HEK293 (cell line): ENCODE measurements around the gene CABP4.

ENCODE experiments used
- CTCF ChIA-PET: fragments of 350-600 bp; formaldehyde crosslinking; extraction: SDS; loops from one replicate; lab custom pipeline; 2021; ENCODE audit warnings: antibody characterized with exemption; lab: Yijun Ruan, JAX
- POLR2A ChIA-PET: fragments of 300-600 bp; formaldehyde crosslinking; extraction: SDS; loops from one replicate; lab custom pipeline; 2020; ENCODE audit warnings: antibody characterized with exemption, inconsistent platforms; lab: Yijun Ruan, JAX
- H3K27ac ChIP-seq: fragments of 200-500 bp; sonication (Bioruptor generic); 2 replicates; pipeline ENCODE4 v1.5.1; 2014; ENCODE audit warnings: low read depth, low read length, control low read depth, inconsistent platforms; ENCODE audit errors: extremely low read depth
- H3K36me3 ChIP-seq, 2 experiments: fragments of 200-500 bp in 1 of 2; sonication (Bioruptor generic) in 1 of 2; 1 replicate in 1 of 2; 2 replicates in 1 of 2; pipeline ENCODE4 v1.5.1; 2014 to 2017; ENCODE audit warnings: inconsistent platforms in 2 of 2, low read length in 2 of 2; ENCODE audit not compliant: control insufficient read depth in 2 of 2, insufficient read depth in 1 of 2
- H3K4me1 ChIP-seq: fragments of 200-500 bp; sonication (Bioruptor generic); 2 replicates; pipeline ENCODE4 v1.5.1; 2014; ENCODE audit warnings: mild to moderate bottlenecking, low read length, inconsistent platforms; ENCODE audit not compliant: control insufficient read depth, insufficient read depth
- H3K4me3 ChIP-seq: 2 replicates; pipeline ENCODE4 v1.5.1; 2011; ENCODE audit warnings: low read depth, mild to moderate bottlenecking, control low read depth, low read length, moderate library complexity
- H3K9me3 ChIP-seq: fragments of 200-500 bp; sonication (Bioruptor generic); 2 replicates; pipeline ENCODE4 v1.5.1; 2014; ENCODE audit warnings: low read depth, low read length, inconsistent platforms; ENCODE audit not compliant: control insufficient read depth, insufficient read depth
- ATF2 ChIP-seq: fragments of 450-650 bp; formaldehyde crosslinking; IDR thresholded peaks from 2 replicates; pipeline ENCODE4 v1.5.1; 2016; ENCODE audit warnings: missing biosample characterization, missing genetic modification characterization, low read depth
- BCL11B ChIP-seq: fragments of 450-650 bp; formaldehyde crosslinking; IDR thresholded peaks from 2 replicates; pipeline ENCODE4 v1.5.1; 2016; ENCODE audit warnings: low read depth, missing biosample characterization, missing genetic modification characterization
- EGR2 ChIP-seq: fragments of 450-650 bp; formaldehyde crosslinking; IDR thresholded peaks from 2 replicates; pipeline ENCODE4 v1.5.1; 2016; ENCODE audit warnings: low read depth, missing biosample characterization, missing genetic modification characterization
- GLIS1 ChIP-seq: fragments of 450-650 bp; formaldehyde crosslinking; IDR thresholded peaks from 2 replicates; pipeline ENCODE4 v1.5.1; 2016; ENCODE audit warnings: missing biosample characterization, missing genetic modification characterization
- GLIS2 ChIP-seq: fragments of 450-650 bp; formaldehyde crosslinking; IDR thresholded peaks from 2 replicates; pipeline ENCODE4 v1.5.1; 2016; ENCODE audit warnings: missing biosample characterization, missing genetic modification characterization
- PRDM2 ChIP-seq: fragments of 450-650 bp; formaldehyde crosslinking; IDR thresholded peaks from 2 replicates; pipeline ENCODE4 v1.5.1; 2016; ENCODE audit warnings: missing biosample characterization, missing genetic modification characterization, borderline replicate concordance
- SALL2 ChIP-seq: fragments of 450-650 bp; formaldehyde crosslinking; IDR thresholded peaks from 2 replicates; pipeline ENCODE4 v1.5.0; 2017; ENCODE audit warnings: missing biosample characterization, mild to moderate bottlenecking, missing genetic modification characterization, borderline replicate concordance
- ZBTB20 ChIP-seq: fragments of 450-650 bp; formaldehyde crosslinking; IDR thresholded peaks from 2 replicates; pipeline ENCODE4 v1.5.1; 2016; ENCODE audit warnings: missing biosample characterization, missing genetic modification characterization
- ZBTB49 ChIP-seq: fragments of 450-650 bp; formaldehyde crosslinking; IDR thresholded peaks from 2 replicates; pipeline ENCODE4 v1.5.1; 2016; ENCODE audit warnings: missing biosample characterization, missing genetic modification characterization, low read depth
- ZFHX2 ChIP-seq: fragments of 450-650 bp; formaldehyde crosslinking; conservative IDR thresholded peaks from 2 replicates; pipeline ENCODE4 v1.5.1; 2016; ENCODE audit warnings: missing biosample characterization, missing genetic modification characterization
- ZFP41 ChIP-seq: fragments of 450-650 bp; formaldehyde crosslinking; IDR thresholded peaks from 2 replicates; pipeline ENCODE4 v1.5.1; 2016; ENCODE audit warnings: missing biosample characterization, missing genetic modification characterization, borderline replicate concordance
- ZNF121 ChIP-seq: fragments of 450-650 bp; formaldehyde crosslinking; IDR thresholded peaks from 2 replicates; pipeline ENCODE4 v1.5.1; 2016; ENCODE audit warnings: missing biosample characterization, missing genetic modification characterization
- ZNF133 ChIP-seq: fragments of 450-650 bp; formaldehyde crosslinking; IDR thresholded peaks from 2 replicates; pipeline ENCODE4 v1.5.1; 2016; ENCODE audit warnings: missing biosample characterization, missing genetic modification characterization
- ZNF138 ChIP-seq: fragments of 450-650 bp; formaldehyde crosslinking; IDR thresholded peaks from 2 replicates; pipeline ENCODE4 v1.5.1; 2016; ENCODE audit warnings: missing biosample characterization, missing genetic modification characterization, borderline replicate concordance
- ZNF266 ChIP-seq: fragments of 450-650 bp; formaldehyde crosslinking; IDR thresholded peaks from 2 replicates; pipeline ENCODE4 v1.5.1; 2016; ENCODE audit warnings: missing biosample characterization, missing genetic modification characterization, low read depth
- ZNF311 ChIP-seq: fragments of 450-650 bp; formaldehyde crosslinking; IDR thresholded peaks from 2 replicates; pipeline ENCODE4 v1.5.1; 2017; ENCODE audit warnings: missing biosample characterization, missing genetic modification characterization, borderline replicate concordance
- ZNF335 ChIP-seq: fragments of 450-650 bp; formaldehyde crosslinking; conservative IDR thresholded peaks from 2 replicates; pipeline ENCODE4 v1.5.1; 2016; ENCODE audit warnings: missing biosample characterization, missing genetic modification characterization
- ZNF354C ChIP-seq: fragments of 450-650 bp; formaldehyde crosslinking; IDR thresholded peaks from 2 replicates; pipeline ENCODE4 v1.5.1; 2016; ENCODE audit warnings: missing biosample characterization, missing genetic modification characterization, low read depth, borderline replicate concordance
- ZNF394 ChIP-seq: fragments of 450-650 bp; formaldehyde crosslinking; IDR thresholded peaks from 2 replicates; pipeline ENCODE4 v1.5.1; 2016; ENCODE audit warnings: missing biosample characterization, missing genetic modification characterization, mild to moderate bottlenecking, moderate library complexity, borderline replicate concordance
- ZNF558 ChIP-seq: fragments of 450-650 bp; formaldehyde crosslinking; IDR thresholded peaks from 2 replicates; pipeline ENCODE4 v1.5.1; 2016; ENCODE audit warnings: missing biosample characterization, missing genetic modification characterization
- ZNF600 ChIP-seq: fragments of 450-650 bp; formaldehyde crosslinking; IDR thresholded peaks from 2 replicates; pipeline ENCODE4 v1.5.1; 2016; ENCODE audit warnings: missing biosample characterization, missing genetic modification characterization
- ZNF658 ChIP-seq: fragments of 450-650 bp; formaldehyde crosslinking; IDR thresholded peaks from 2 replicates; pipeline ENCODE4; 2016; ENCODE audit warnings: missing biosample characterization, missing genetic modification characterization
- ZNF791 ChIP-seq: fragments of 450-650 bp; formaldehyde crosslinking; IDR thresholded peaks from 2 replicates; pipeline ENCODE4 v1.5.1; 2016; ENCODE audit warnings: missing biosample characterization, missing genetic modification characterization
- ZNF843 ChIP-seq: fragments of 450-650 bp; formaldehyde crosslinking; IDR thresholded peaks from 2 replicates; pipeline ENCODE4 v1.5.1; 2016; ENCODE audit warnings: missing biosample characterization, missing genetic modification characterization

The CABP4 gene

GRCh38 chr11:67419325-67420049 lies 35.7 kb upstream of the CABP4 start:
- TF ChIP-seq ZNF600 (tag by site-specific recombination) (peak; percentile 39; the same call in 1 of the 2 replicates), ZBTB49 (tag by site-specific recombination) (no peak), ZNF558 (tag by site-specific recombination) (no peak), ZNF121 (tag by site-specific recombination) (no peak)
- TF ChIP-seq, all 188 proteins: peak for 1
- H3K4me1 ChIP-seq = no peaks in the 10 kb centered on the region; the same call in 1 of the 2 replicates
- no peaks in the 10 kb centered on the region for H3K36me3 ChIP-seq
- CTCF ChIA-PET = interaction anchor here (0.6 to 1.9 kb wide), 5 partner anchors 8 to 210 kb away, joined by 3 to 8 read pairs (median 4); partner anchors contain the start of genes NUDT8 and PPP1CA
- H3K4me3 ChIP-seq = no peak overlapping the region
- no peak overlapping the region for H3K27ac ChIP-seq
- no peaks in the 10 kb centered on the region for H3K9me3 ChIP-seq
- POLR2A ChIA-PET = interaction anchor here (0.7 to 4.4 kb wide), 6 partner anchors 9 to 49 kb away, joined by 3 to 25 read pairs (median 5); partner anchors contain the start of genes CORO1B, PPP1CA and TMEM134

- Histone ChIP-seq H3K4me3 (no peak overlapping the region), H3K4me1 (no peaks in the 10 kb centered on the region; the same call in 1 of the 2 replicates), H3K27ac (peak overlapping the region; percentile 21; the same call in 1 of the 2 replicates), H3K9me3 (no peaks in the 10 kb centered on the region), H3K36me3 (no peaks in the 10 kb centered on the region)
- ChIA-PET POLR2A (interaction anchor here (0.5 to 4.4 kb wide), 9 partner anchors 10 to 66 kb away, joined by 3 to 25 read pairs (median 4); partner anchors contain the start of genes PPP1CA and TMEM134), CTCF (interaction anchor here (0.5 to 1.6 kb wide), 6 partner anchors 8 to 1375 kb away, joined by 3 to 5 read pairs (median 4); partner anchors contain the start of gene NUDT8)
- TF ChIP-seq ZNF658 (no peak), ZNF843 (tag by site-specific recombination) (no peak), PRDM2 (tag by site-specific recombination) (no peak), GLIS2 (tag by site-specific recombination) (peak; percentile 65), ATF2 (no peak), ZNF266 (tag by site-specific recombination) (no peak), ZBTB20 (no peak), ZFP41 (tag by site-specific recombination) (no peak), ZNF138 (tag by site-specific recombination) (no peak), ZNF133 (tag by site-specific recombination) (no peak), ZFHX2 (tag by site-specific recombination) (peak; percentile 53; the same call in 1 of the 2 replicates), ZNF335 (tag by site-specific recombination) (no peak), ZNF311 (tag by site-specific recombination) (no peak), ZNF354C (tag by site-specific recombination) (no peak), ZNF791 (tag by site-specific recombination) (no peak), GLIS1 (tag by site-specific recombination) (peak; percentile 99), BCL11B (tag by site-specific recombination) (no peak), ZNF394 (tag by site-specific recombination) (no peak), SALL2 (tag by site-specific recombination) (no peak), EGR2 (peak; percentile 33; the same call in 1 of the 2 replicates)
Measured at GRCh38 chr11:67420147-67420645, 35.0 kb upstream of the CABP4 start.
